GM18951 (cell line): ENCODE measurements around the gene NEU1.
A peak's percentile ranks its signal among the peaks of the same experiment; 100 is the strongest.

Source experiments
- POLR2A ChIP-seq: IDR thresholded peaks from 4 replicates; pipeline ENCODE4 v1.6.1; 2011; ENCODE audit warnings: mild to moderate bottlenecking; ENCODE audit not compliant: insufficient read length, insufficient read depth; ENCODE audit errors: extremely low read depth
- in situ Hi-C: fragments of 300-500 bp; cut with MboI; formaldehyde crosslinking; loops from one replicate; pipeline ENCODE4 v1.12.0; 2022; ENCODE audit warnings: low sequenced_read_pairs, mixed read lengths, inconsistent platforms; ENCODE audit not compliant: unreplicated experiment

The NEU1 gene

DNA sequence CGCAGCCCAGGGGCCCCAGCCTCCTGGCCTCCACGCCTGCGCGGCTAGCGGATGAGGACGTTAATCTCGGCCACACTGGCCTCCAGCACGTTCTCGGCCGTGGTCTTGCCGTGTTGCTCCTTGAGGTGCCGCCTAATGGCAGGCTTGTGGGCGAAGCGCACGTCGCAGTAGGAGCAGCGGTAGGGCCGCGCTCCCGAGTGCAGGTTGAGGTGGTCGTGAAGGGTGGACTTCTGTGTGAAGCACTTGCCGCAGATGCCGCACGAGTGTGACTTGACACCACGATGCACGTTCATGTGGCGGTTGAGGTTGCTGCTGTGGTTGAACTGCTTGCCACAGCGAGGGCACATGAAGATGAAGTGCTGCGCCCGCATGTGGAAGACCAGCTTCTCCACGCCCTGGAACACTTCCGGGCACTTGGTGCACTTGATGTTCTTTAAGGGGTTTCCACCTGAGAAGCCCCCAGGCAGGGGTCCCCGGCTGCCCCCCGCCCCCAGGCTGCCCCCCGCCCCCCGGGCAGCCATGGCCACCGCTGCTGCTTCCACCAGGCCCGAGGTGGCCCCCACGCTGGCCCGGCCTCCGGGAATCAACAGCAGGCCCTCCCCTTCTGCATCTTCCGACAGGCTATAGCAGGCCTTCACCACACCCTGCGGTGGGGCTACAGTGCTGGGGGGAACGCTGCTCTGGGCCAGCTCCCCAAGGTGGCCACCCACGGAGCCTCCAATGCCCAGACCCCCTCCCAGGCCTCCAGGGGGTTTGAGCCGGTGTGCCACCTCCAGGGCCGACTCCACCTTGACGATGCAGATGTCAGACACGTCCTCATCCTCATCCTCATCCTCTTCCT is 37.5 kb upstream of the NEU1 start:
- in situ Hi-C loops: no loop called here
- TF ChIP-seq POLR2A: no peak

GRCh38 chr6:31899215-31899614 is 36.6 kb upstream of the NEU1 start:
- no peak for TF ChIP-seq POLR2A
- in situ Hi-C loops: no loop called here

DNA sequence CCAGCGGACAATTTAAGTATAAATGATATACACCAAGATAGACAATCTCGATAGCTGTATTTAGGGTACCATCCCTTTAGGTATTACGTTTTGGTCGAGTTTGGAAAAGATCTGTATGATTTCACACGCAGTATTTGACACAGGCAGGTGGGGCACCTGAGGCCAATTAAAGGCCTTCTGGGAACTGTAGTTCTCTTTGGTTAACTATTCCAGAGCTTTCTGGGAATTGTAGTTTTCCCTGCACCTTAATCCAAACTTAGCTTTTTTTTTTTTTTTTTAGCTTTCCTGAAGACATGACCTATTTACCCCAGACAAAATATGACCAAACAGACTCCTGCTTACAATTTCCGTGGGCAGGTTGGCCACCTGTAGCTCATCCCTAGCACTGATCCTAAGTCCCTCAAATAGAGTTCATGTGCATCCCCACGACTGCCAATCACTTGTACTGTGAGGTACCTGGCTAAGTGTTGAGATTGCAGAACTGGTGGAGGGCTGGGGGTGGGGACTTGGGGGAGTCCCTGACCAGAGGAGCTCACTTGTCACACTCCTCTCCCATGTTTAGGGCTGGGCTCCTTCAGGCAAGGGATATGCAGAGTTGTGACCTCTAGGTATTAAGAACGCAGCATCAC is 35.9 kb upstream of the NEU1 start:
- TF ChIP-seq POLR2A: no peak
- in situ Hi-C loops: no loop called here

DNA sequence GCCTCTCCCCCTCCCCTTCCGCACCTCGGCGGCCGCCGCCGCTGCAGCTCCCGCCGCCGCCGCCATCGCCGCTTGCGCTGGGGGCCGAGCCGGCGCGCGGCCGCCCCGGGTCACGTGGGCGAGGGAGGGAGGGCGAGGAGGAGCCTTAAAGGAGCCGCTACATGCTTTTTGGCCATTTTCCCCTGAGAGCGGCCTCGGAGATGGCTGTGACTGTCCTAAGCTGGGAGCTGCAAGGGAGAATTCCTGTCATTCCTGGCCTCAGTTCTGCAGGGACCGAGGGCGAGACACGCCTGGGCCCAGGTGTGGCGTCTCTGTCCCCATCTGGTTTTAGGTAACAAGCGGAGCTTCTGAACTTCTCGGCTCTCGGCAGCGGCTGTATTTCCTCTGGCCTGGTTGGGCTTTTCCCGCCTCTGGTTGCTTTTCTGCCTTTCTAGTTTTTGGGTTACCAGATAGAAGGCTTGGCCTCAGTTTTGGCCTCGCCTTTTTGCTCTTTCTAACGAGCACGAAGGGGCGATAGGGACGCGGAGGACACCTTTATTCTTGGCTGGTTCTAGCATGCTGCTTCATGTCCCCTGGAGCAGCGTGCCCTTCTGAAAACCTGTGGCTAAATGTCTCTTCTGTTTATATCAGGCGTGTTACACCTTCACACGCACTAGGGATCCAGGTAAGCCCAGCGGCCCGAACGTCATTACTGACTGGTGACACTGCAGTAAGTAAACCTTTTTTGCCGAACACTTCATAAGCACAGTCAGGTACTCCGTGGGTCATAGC is 35.2 kb upstream of the NEU1 start, which contains the start of gene EHMT2:
TSS of gene EHMT2 (minus strand) at position 87 of the 771 bp plus-strand sequence. CDS start at position 66, 21 bp downstream.
- in situ Hi-C loops: no loop called here
- peak; percentile 72 for TF ChIP-seq POLR2A

- in situ Hi-C loops: no loop called here
- no peak for TF ChIP-seq POLR2A
Observed at GRCh38 chr6:31896856-31897611, 34.4 kb upstream of the NEU1 start.

GRCh38 chr6:31896493-31896855 is 33.9 kb upstream of the NEU1 start:
- TF ChIP-seq POLR2A: no peak
- in situ Hi-C loops: no loop called here

DNA sequence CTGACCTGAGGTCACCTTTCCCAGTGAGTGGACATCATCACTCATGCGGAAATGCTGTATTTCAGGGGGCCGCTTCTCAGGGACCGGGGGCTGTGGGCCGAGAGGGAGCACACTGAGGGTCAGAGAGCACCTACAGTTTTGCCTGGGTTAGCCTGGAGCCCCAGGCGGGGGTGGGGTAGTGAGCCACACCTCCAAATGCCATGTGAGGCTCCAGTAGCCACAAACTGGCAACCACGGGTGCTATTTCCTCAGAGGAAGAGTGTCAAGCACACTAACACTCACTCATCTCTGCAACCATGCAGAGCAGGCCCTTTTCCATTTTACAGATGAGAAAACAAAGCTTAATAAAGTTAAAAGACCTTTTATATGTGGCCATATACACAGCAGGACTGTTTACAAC is 30.2 kb upstream of the NEU1 start:
- in situ Hi-C loops: no loop called here
- TF ChIP-seq POLR2A: no peak

GRCh38 chr6:31889331-31889972 is 26.8 kb upstream of the NEU1 start:
- no peak for TF ChIP-seq POLR2A
- in situ Hi-C loops: no loop called here

DNA sequence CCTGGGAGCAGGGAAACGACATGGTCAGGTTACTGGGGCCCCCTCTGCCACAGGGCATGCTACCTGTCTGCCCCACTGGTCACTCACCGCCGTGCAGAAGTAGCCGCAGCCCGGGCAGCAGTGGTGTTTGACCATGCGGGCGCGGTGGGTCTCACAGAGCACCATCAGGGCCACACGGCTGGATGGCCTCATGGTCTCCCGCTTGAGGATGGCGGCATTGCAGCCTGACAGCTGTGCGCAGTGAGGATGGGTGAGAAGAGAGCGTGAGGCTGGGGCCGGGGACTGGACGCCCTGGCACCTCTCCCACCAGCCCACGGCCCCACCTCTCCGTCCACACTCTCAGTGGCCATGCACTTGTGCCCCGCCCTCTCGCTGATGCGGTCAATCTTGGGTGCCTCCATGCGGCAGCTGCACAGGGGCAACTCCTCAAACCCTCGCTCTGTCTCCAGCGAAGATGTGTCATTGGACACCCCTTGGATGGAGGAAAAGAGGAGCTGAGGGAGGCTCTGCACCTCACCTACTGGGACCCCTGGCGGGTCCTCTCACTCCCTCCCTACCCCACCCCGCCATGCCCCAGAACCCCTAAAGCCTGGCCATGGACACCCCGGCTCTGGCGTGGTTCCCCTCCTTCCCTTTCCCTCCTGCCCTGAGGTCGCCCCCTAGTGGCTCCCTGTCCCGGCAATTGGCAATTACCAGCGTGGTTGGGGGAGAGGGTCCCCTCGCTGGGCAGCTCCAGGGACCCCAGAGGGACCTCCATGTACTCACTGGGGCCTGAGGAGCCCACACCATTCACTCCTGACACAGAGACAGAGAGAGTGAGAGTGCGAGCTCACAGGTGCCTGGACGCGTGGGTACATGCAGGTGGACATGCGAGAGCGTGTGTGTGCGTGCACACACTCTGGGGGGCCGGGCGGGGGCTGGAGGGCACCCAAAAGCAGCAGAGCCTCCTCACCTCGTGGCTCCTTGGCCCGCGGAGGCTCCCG is 25.9 kb upstream of the NEU1 start:
- in situ Hi-C loops: no loop called here
- TF ChIP-seq POLR2A: no peak

DNA sequence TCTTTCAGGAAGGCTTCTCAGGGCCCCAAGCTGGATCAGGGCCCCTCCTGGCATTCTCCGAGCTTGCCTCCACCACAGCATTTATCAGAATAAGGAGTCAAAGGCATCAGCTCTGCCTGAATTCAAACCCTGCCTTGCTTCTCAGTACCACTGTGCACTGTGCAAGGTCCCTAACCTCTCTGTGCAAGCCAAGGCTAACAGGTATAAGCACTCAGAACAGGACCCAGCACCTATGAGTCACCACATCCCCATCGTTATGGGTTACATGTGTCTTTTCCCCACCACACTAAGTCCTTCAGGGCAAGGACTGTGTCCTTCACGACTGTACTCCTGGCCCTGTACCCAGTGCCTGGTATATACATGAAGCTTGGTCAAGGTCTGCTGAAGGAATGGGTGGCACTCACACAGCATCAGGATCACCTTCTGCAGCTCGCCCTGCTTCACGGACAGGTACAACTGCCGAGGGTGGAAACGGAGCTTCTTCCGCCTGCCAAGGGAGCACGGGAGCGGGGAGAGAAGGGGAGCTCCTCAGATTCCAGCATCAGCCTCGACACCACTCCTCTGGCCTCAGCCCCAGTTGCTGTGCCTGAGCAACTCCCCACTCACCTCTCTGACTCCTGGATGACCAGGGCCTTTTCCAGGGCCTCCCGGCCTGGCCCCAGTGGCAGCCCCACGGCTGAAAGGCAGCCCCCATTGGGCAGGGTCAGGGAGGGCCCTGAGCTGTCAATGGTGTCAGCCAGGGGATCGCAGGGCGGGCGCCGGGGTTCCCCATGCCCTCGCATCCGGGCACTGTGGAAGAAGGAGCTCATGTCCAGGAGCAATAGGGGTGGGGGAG is 24.8 kb upstream of the NEU1 start:
- in situ Hi-C loops: no loop called here
- TF ChIP-seq POLR2A: no peak
